AG04450 (cell line): Measurements from ENCODE around the gene CHCT1. TPM values are rescaled to one million over a fixed set of nuclear protein-coding genes. Genes with fewer than 3 reads are reported as not detected.

Source experiments
- CTCF ChIA-PET: fragments of 300-600, 350-600 bp; formaldehyde crosslinking; extraction: SDS; loops from one replicate; lab custom pipeline; 2022; ENCODE audit warnings: antibody characterized with exemption, inconsistent platforms; lab: Charles Lee
- POLR2A ChIA-PET: fragments of 350-600 bp; formaldehyde crosslinking; extraction: SDS; loops from one replicate; lab custom pipeline; 2021; ENCODE audit warnings: antibody characterized with exemption, inconsistent platforms; lab: Yijun Ruan, JAX
- DNase-seq: peaks from one replicate; pipeline ENCODE4 v3.0.0-alpha.2; 2011; ENCODE audit warnings: low read depth, low spot score
- H3K27ac ChIP-seq: one replicate; pipeline ENCODE4 v1.5.1; 2012; ENCODE audit warnings: low read depth, low read length, control low read depth
- H3K27me3 ChIP-seq: one replicate; pipeline ENCODE4 v1.6.0; 2012; ENCODE audit warnings: low read length; ENCODE audit not compliant: control insufficient read depth, insufficient read depth
- H3K4me3 ChIP-seq: 2 replicates; pipeline ENCODE4 v1.5.1; 2011; ENCODE audit warnings: mild to moderate bottlenecking, low read depth, low read length, control low read depth
- H3K9me3 ChIP-seq: 2 replicates; pipeline ENCODE4 v1.5.1; 2012; ENCODE audit warnings: low read length; ENCODE audit not compliant: control insufficient read depth, insufficient read depth
- polyA plus RNA-seq: library from polyadenylated mRNA; depleted of rRNA; stranded (reverse); fragments of >200 nt; gene quantifications from 2 replicates; pipeline ENCODE4 v1.2.3, GENCODE V29; 2011
- TF ChIP-seq, protein P1 (sequence below): IDR thresholded peaks from 2 replicates; pipeline ENCODE4 v1.5.1; 2011; ENCODE audit warnings: low read depth, low read length, control low read depth, inconsistent platforms

Gene CHCT1
- polyA plus RNA-seq, 1 experiment, result not detected

DNA sequence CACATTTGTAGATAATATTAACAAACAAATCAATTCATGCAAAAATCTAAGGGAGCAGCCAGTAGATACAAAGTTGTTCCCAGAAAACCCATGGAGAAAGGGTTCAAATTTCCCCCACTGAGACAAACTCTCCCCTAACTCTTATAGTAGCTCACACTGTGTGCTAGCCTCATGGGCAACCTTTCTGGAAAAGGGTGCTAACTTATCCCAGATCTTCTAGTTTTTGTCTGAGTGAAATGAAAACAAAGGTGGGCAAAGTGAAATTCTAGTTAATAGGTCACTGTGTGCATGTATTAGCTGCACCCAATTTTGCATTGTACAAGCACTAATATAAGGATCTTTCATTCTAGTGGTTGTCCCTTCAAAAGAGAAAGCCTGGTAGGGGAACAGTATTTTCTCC, 20.5 kb upstream of the CHCT1 start:
- TF ChIP-seq, protein P1, sequence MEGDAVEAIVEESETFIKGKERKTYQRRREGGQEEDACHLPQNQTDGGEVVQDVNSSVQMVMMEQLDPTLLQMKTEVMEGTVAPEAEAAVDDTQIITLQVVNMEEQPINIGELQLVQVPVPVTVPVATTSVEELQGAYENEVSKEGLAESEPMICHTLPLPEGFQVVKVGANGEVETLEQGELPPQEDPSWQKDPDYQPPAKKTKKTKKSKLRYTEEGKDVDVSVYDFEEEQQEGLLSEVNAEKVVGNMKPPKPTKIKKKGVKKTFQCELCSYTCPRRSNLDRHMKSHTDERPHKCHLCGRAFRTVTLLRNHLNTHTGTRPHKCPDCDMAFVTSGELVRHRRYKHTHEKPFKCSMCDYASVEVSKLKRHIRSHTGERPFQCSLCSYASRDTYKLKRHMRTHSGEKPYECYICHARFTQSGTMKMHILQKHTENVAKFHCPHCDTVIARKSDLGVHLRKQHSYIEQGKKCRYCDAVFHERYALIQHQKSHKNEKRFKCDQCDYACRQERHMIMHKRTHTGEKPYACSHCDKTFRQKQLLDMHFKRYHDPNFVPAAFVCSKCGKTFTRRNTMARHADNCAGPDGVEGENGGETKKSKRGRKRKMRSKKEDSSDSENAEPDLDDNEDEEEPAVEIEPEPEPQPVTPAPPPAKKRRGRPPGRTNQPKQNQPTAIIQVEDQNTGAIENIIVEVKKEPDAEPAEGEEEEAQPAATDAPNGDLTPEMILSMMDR, result no peak
- Histone ChIP-seq H3K9me3 (no peaks in the 10 kb centered on the region), H3K4me3 (no peak overlapping the region), H3K27me3 (no peaks in the 10 kb centered on the region), H3K27ac (no peak overlapping the region)
- ChIA-PET CTCF (no interaction called here), POLR2A (no interaction called here)
- DNase-seq, result no peak

DNA sequence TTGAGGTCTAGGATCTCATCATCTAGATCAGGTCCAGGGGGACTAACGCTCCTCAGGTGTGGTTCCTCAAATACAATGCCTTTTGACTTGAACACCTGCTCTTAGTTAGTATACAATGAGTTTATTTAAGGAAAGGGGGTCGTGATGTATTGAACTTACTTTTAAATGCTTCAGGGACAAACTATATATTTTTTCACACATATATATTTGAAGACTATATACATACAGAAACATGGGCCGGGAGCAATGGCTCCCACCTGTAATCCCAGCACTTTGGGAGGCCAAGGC, 18.8 kb upstream of the CHCT1 start:
- CTCF ChIA-PET, result no interaction called here
- POLR2A ChIA-PET, result no interaction called here
- TF ChIP-seq, protein P1, result no peak

DNA sequence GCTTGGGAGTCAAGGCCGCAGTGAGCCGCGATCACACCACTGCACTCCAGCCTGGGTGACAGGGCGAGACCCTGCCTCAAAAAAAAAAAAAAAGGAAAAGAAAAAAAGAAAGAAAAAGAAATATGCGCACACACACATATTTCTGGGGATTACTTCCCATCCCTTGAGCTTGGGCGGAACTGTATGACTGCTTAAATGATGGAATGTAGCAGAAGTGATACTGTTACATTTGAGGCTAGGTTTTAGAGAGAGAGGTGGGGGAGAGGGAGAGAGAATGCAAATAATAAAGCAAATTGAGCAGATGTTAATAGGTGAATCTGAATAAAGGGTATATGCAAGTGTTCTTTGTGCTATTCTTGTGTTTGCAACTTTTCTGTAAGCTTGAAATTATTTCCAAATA, 18.3 kb upstream of the CHCT1 start:
- Histone ChIP-seq H3K27ac (no peak overlapping the region), H3K9me3 (no peaks in the 10 kb centered on the region), H3K4me3 (no peak overlapping the region), H3K27me3 (no peaks in the 10 kb centered on the region)
- TF ChIP-seq, protein P1, result no peak
- POLR2A ChIA-PET, result interaction anchor here (1.3 kb wide), 1 partner anchor 12 kb away, joined by 4 read pairs; the partner anchor contains the start of gene USP32
- CTCF ChIA-PET, result interaction anchor here (0.6 to 1.0 kb wide), 2 partner anchors 237 to 323 kb away, joined by 3 read pairs; no protein-coding TSS in a partner anchor
- DNase-seq, result no peak

More for the DNA sequence above, 18.8 kb upstream of the CHCT1 start:
- no peaks in the 10 kb centered on the region for H3K9me3 ChIP-seq
- H3K27me3 ChIP-seq, result no peaks in the 10 kb centered on the region
- H3K27ac ChIP-seq, result no peak overlapping the region
- DNase-seq, result no peak
- H3K4me3 ChIP-seq, result no peak overlapping the region

DNA sequence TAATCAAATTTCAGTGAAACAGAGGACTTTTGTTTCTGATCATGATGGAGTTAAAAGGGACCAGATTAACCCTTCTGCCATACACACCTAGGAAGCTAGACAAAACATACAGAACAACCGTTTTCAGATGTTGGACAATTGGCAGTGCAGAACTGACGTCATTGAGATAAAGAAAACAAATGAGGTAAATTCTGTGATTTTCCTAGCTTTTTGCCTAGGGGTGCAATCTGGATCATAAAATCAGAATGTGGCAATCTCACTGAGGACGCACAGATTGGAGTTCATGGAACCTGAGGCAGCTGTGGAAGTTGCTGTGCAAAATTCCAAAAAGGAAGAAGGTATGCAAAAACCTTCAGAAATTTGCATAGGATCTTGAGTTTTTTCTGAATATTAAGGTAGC, 15.4 kb upstream of the CHCT1 start:
- no peak for DNase-seq
- CTCF ChIA-PET, result interaction anchor here (0.8 to 1.2 kb wide), 2 partner anchors 15 to 42 kb away, joined by 3 read pairs; partner anchors contain the start of gene CHCT1
- Histone ChIP-seq H3K27ac (no peak overlapping the region), H3K27me3 (no peaks in the 10 kb centered on the region), H3K4me3 (no peak overlapping the region), H3K9me3 (no peaks in the 10 kb centered on the region; the same call in none of the 2 replicates)
- POLR2A ChIA-PET, result no interaction called here
- TF ChIP-seq, protein P1, result no peak

DNA sequence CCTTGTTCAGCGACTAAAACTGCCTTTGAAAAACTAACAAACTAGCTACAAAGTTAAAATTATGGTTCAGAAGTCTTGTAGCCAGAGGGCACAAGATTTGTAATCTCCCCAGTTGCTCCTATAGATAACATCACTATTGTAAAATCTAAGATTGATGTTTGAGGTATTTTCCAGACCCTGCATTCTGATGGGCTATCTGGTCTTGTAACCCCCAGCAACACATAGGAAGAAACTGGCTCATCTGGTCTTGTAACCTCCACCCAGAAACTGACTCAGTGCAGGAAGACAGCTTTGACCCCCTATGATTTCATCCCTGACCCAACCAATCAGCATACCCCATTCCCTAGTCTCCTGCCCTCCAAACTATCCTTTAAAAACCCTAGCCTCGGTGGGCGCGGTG, 12.3 kb upstream of the CHCT1 start:
- TF ChIP-seq, protein P1, result no peak

More for the DNA sequence above, 12.3 kb upstream of the CHCT1 start:
- CTCF ChIA-PET, result no interaction called here
- Histone ChIP-seq H3K27ac (no peak overlapping the region), H3K27me3 (no peaks in the 10 kb centered on the region), H3K9me3 (no peaks in the 10 kb centered on the region; the same call in none of the 2 replicates), H3K4me3 (no peak overlapping the region)
- POLR2A ChIA-PET, result no interaction called here
- DNase-seq, result no peak
